C4-2B (cell line): ENCODE results near the gene ELP1.
"Not testable (repeated sequence)": the region's sequence is repeated elsewhere in the genome, so short reads cannot be mapped to it uniquely, and the experiment has no call there.

Source experiments
- H3K27ac ChIP-seq: fragments of 450-650 bp; 2 replicates; pipeline ENCODE4 v1.5.1; 2017
- ZFX ChIP-seq: fragments of 450-650 bp; IDR thresholded peaks from 2 replicates; pipeline ENCODE4 v1.6.1; 2017
- TF ChIP-seq, protein P1 (sequence below): fragments of 450-650 bp; conservative IDR thresholded peaks from 2 replicates; pipeline ENCODE4 v1.5.1; 2017; ENCODE audit warnings: mild to moderate bottlenecking

The ELP1 gene

GRCh38 chr9:108845947-108846346, 88.0 kb downstream of the ELP1 start:
- TF ChIP-seq, protein P1, sequence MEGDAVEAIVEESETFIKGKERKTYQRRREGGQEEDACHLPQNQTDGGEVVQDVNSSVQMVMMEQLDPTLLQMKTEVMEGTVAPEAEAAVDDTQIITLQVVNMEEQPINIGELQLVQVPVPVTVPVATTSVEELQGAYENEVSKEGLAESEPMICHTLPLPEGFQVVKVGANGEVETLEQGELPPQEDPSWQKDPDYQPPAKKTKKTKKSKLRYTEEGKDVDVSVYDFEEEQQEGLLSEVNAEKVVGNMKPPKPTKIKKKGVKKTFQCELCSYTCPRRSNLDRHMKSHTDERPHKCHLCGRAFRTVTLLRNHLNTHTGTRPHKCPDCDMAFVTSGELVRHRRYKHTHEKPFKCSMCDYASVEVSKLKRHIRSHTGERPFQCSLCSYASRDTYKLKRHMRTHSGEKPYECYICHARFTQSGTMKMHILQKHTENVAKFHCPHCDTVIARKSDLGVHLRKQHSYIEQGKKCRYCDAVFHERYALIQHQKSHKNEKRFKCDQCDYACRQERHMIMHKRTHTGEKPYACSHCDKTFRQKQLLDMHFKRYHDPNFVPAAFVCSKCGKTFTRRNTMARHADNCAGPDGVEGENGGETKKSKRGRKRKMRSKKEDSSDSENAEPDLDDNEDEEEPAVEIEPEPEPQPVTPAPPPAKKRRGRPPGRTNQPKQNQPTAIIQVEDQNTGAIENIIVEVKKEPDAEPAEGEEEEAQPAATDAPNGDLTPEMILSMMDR = no peak
- TF ChIP-seq ZFX = no peak
- no peak overlapping the region for H3K27ac ChIP-seq

GRCh38 chr9:108845507-108845906, 88.4 kb downstream of the ELP1 start:
- TF ChIP-seq ZFX = no peak

DNA sequence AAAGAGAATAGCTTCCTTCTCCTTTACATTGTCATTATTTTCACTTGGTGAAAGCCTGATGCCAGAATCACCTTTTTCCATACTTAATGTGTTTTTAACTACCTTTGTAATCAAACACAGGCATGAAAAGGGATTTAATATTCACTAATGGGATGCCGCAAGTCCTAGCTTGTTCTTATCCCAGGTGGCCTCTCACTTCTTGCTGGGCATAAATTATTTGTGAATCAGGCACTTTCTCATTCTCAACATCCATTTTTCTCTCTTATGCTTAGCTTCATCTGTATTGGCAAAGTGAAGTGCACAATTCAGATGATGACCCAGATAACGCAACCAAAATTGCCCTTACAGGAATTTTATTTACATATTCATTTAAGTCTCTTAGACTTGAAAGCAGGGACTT, 89.1 kb downstream of the ELP1 start:
- H3K27ac ChIP-seq = no peak overlapping the region
- TF ChIP-seq ZFX = no peak
- TF ChIP-seq, protein P1 = no peak

More at GRCh38 chr9:108845507-108845906, 88.4 kb downstream of the ELP1 start:
- no peak overlapping the region for H3K27ac ChIP-seq

- TF ChIP-seq, protein P1 = no peak
- no peak for TF ChIP-seq ZFX
Observed at GRCh38 chr9:108844391-108844790, 89.5 kb downstream of the ELP1 start.

DNA sequence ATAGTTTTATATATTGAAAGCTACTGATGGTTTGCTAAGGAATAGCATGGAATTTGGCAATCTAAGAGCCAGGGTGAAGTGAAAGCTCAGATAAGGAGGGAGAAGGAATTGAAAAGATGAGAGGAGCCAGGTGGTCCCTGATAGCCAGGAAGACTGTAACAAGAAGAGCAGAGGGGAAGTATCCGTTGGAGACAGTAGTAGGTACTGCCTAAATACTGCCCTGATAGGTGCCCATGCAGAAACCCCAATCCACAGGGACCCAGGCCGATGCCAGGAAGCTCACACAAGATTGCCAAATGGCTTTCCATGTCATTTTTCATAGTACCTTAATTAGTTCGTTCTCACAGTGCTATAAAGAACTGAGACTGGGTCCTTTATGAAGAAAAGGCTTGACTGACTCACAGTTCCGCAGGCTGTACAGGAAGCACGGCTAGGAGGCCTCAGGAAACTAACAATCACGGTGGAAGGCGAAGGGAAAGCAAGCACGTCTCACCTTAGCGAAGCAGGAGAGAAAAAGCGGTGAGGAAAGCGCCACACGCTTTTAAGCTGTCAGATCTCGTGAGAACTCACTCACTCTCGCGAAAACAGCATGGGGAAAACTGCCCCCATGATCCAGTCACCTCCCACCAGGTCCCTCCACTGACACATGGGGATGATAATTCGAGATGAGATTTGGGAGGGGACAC, 91.2 kb downstream of the ELP1 start:
- no peak overlapping the region for H3K27ac ChIP-seq
- TF ChIP-seq, protein P1 = no peak
- TF ChIP-seq ZFX = no peak

More at GRCh38 chr9:108844391-108844790, 89.5 kb downstream of the ELP1 start:
- H3K27ac ChIP-seq = no peak overlapping the region

GRCh38 chr9:108839561-108839960, 94.4 kb downstream of the ELP1 start:
- H3K27ac ChIP-seq = not testable (repeated sequence)

GRCh38 chr9:108838017-108838416, 95.9 kb downstream of the ELP1 start:
- TF ChIP-seq, protein P1 = no peak
- no peak for TF ChIP-seq ZFX
- H3K27ac ChIP-seq = no peak overlapping the region

GRCh38 chr9:108837530-108837929, 96.4 kb downstream of the ELP1 start:
- no peak for TF ChIP-seq ZFX
- TF ChIP-seq, protein P1 = no peak
- no peak overlapping the region for H3K27ac ChIP-seq
